ENCODE measurements around the gene ODAD4. TPM values are rescaled to one million over a fixed set of nuclear protein-coding genes. Genes with fewer than 3 reads are reported as not detected.

Gene ODAD4
- polyA plus RNA-seq, 1 of the 3 experiments (the other 2 are of a cell fraction): 1.1 TPM

DNA sequence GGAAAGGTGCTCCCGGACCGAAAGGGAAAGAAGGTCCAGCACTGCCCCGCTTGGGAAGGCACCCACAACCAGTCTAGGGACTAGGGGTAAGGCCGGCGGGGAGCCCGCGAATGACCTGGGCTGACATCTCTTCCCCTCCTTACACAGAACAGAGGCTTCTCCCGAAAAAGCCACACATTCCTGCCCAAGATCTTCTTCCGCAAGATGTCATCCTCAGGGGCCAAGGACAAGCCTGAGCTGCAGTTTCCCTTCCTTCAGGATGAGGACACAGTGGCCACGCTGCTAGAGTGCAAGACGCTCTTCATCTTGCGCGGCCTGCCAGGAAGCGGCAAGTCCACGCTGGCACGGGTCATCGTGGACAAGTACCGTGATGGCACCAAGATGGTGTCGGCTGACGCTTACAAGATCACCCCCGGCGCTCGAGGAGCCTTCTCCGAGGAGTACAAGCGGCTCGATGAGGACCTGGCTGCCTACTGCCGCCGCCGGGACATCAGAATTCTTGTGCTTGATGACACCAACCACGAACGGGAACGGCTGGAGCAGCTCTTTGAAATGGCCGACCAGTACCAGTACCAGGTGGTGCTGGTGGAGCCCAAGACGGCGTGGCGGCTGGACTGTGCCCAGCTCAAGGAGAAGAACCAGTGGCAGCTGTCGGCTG, 37.6 kb downstream of the ODAD4 start:
- ChIA-PET CTCF (interaction anchor here (3.9 to 4.6 kb wide), 2 partner anchors 48 to 52 kb away, joined by 19 to 21 read pairs; partner anchors contain the start of genes DNAJC7 and NKIRAS2), POLR2A (interaction anchor here (1.6 kb wide), 1 partner anchor 85 kb away, joined by 4 read pairs; no protein-coding TSS in a partner anchor)
- peaks cover 27 to 31% of the 10 kb centered on the region in 2 experiments for H3K36me3 ChIP-seq (replicated peaks in 1 of 2; ENCODE audit: control insufficient read depth in 1 of 2, insufficient read depth in 2 of 2, low read length in 1 of 2)
- H3K27me3 ChIP-seq (ENCODE audit: insufficient read depth): no peaks in the 10 kb centered on the region
- H3K4me1 ChIP-seq (ENCODE audit: control insufficient read depth in 1 of 2, insufficient read depth in 2 of 2, low read depth in 1 of 2, low read length in 1 of 2): peaks cover 5 to 48% of the 10 kb centered on the region in 2 experiments; a peak in 2 of 4 replicates
- 0 out of 2 replicates have a peak, but pooled peaks cover 8% of the 10 kb centered on the region for H4K20me1 ChIP-seq (ENCODE audit: insufficient read depth)
- peaks cover 10% of the 10 kb centered on the region for H3F3A ChIP-seq (replicated peaks; ENCODE audit: insufficient read depth)
- H3K9ac ChIP-seq: peak overlapping the region; percentile 96; the same call in 1 of the 2 replicates
- no peak overlapping the region for H2AFZ ChIP-seq (ENCODE audit: low read depth)
- H3K9me3 ChIP-seq: no peaks in the 10 kb centered on the region
- DNase-seq: no peak
- peaks cover 54% of the 10 kb centered on the region for H3K79me2 ChIP-seq (ENCODE audit: insufficient read depth)
- H3K4me3 ChIP-seq (ENCODE audit: low read depth in 2 of 2, low read length in 1 of 2): peak overlapping the region; percentile 93 to 96
- H3K9me2 ChIP-seq: no peaks in the 10 kb centered on the region
- peak overlapping the region; percentile 91 for H3K4me2 ChIP-seq
- WGBS (ENCODE audit: low lambda C conversion rate): 90% methylated on average over 25 of the region's 37 CpGs
- H3K27ac ChIP-seq (ENCODE audit: low read depth in 2 of 2, low read length in 1 of 2): peak overlapping the region; percentile 65 to 89; a peak in 2 of 4 replicates
- no peak for TF ChIP-seq TEAD4 (IDR thresholded peaks at IDR 0.05; ENCODE audit: borderline replicate concordance, insufficient read depth)
- no peak for TF ChIP-seq MEF2A (IDR thresholded peaks at IDR 0.05; ENCODE audit: borderline replicate concordance, low read depth)
- TF ChIP-seq YY1 (IDR thresholded peaks at IDR 0.05; ENCODE audit: low read depth): no peak
- TF ChIP-seq, protein P1, sequence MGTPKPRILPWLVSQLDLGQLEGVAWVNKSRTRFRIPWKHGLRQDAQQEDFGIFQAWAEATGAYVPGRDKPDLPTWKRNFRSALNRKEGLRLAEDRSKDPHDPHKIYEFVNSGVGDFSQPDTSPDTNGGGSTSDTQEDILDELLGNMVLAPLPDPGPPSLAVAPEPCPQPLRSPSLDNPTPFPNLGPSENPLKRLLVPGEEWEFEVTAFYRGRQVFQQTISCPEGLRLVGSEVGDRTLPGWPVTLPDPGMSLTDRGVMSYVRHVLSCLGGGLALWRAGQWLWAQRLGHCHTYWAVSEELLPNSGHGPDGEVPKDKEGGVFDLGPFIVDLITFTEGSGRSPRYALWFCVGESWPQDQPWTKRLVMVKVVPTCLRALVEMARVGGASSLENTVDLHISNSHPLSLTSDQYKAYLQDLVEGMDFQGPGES (IDR thresholded peaks at IDR 0.05; ENCODE audit: low read depth, low read length): no peak
- no peak for TF ChIP-seq NRF1 (IDR thresholded peaks at IDR 0.05; ENCODE audit: low read depth, low read length)

DNA sequence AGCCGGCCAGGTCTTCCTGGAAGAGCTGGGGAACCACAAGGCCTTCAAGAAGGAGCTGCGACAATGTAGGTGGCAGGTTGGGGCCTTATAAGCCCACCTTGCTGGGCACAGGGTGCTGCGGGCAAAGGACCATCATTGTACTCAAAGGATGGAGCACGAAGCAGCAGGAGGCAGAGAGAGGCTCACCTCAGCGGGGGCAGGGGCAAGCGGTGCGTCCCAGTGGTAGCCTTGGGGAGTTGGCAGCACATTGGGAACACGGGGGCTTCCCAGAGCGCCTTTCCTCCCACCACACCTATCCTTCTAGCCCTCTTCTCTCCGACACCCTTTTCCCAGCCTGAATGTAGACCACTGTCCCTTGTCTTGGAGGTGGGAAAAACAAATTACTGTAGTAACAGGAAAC, 38.3 kb downstream of the ODAD4 start:
- Histone ChIP-seq H3K4me2 (no peak overlapping the region), H2AFZ (ENCODE audit: low read depth) (no peak overlapping the region), H3K36me3 (replicated peaks in 1 of 2; ENCODE audit: control insufficient read depth in 1 of 2, insufficient read depth in 2 of 2, low read length in 1 of 2) (peaks cover 27 to 37% of the 10 kb centered on the region in 2 experiments), H3F3A (replicated peaks; ENCODE audit: insufficient read depth) (peaks cover 10% of the 10 kb centered on the region), H3K27ac (ENCODE audit: low read depth in 2 of 2, low read length in 1 of 2) (peak overlapping the region in 1 of 2 experiments; percentile 13; a peak in 1 of 4 replicates), H3K9ac (no peak overlapping the region), H3K9me3 (no peaks in the 10 kb centered on the region), H3K4me1 (ENCODE audit: control insufficient read depth in 1 of 2, insufficient read depth in 2 of 2, low read depth in 1 of 2, low read length in 1 of 2) (peaks cover 5 to 54% of the 10 kb centered on the region in 2 experiments; a peak in 2 of 4 replicates), H3K4me3 (ENCODE audit: low read depth in 2 of 2, low read length in 1 of 2) (no peak overlapping the region), H3K79me2 (ENCODE audit: insufficient read depth) (peaks cover 58% of the 10 kb centered on the region), H3K27me3 (ENCODE audit: insufficient read depth) (no peaks in the 10 kb centered on the region), H4K20me1 (ENCODE audit: insufficient read depth) (0 out of 2 replicates have a peak, but pooled peaks cover 8% of the 10 kb centered on the region), H3K9me2 (no peaks in the 10 kb centered on the region)
- DNase-seq: no peak
- TF ChIP-seq FOSL2 (IDR thresholded peaks at IDR 0.05; ENCODE audit: borderline replicate concordance, low read depth) (no peak), TCF12 (IDR thresholded peaks at IDR 0.05) (no peak), MXI1 (IDR thresholded peaks at IDR 0.05; ENCODE audit: low read depth, low read length) (no peak), FOXJ3 (CRISPR knock-in tag; IDR thresholded peaks at IDR 0.05) (no peak), ELF1 (IDR thresholded peaks at IDR 0.05) (no peak), RXRA (IDR thresholded peaks at IDR 0.05; ENCODE audit: borderline replicate concordance, low read depth) (no peak), POLR2AphosphoS5 (IDR thresholded peaks at IDR 0.05; ENCODE audit: low read depth, low read length) (no peak; the same call in 1 of the 2 replicates), CHD2 (IDR thresholded peaks at IDR 0.05; ENCODE audit: low read length, partially characterized antibody) (no peak), EZH2phosphoT487 (IDR thresholded peaks at IDR 0.05; ENCODE audit: borderline replicate concordance, low read depth) (no peak), JUND (IDR thresholded peaks at IDR 0.05) (no peak), TAF1 (IDR thresholded peaks at IDR 0.05; ENCODE audit: borderline replicate concordance, low read depth, low read length) (no peak), SMC3 (IDR thresholded peaks at IDR 0.05; ENCODE audit: low read depth, low read length) (no peak), GATA2 (CRISPR knock-in tag; IDR thresholded peaks at IDR 0.05) (no peak)
- TF ChIP-seq, protein P1 (IDR thresholded peaks at IDR 0.05; ENCODE audit: low read depth, low read length): no peak
- CTCF ChIA-PET: interaction anchor here (3.9 kb wide), 1 partner anchor 48 kb away, joined by 21 read pairs; the partner anchor contains the start of gene DNAJC7
- POLR2A ChIA-PET: no interaction called here
- WGBS (ENCODE audit: low lambda C conversion rate): 96% methylated on average over 9 of the region's 10 CpGs
